NT2/D1 (cell line): ENCODE results near the gene FBXW10.
"Not testable (repeated sequence)": the region's sequence is repeated elsewhere in the genome, so short reads cannot be mapped to it uniquely, and the experiment has no call there.

Experiments
- SUZ12 ChIP-seq: IDR thresholded peaks from 2 replicates; pipeline ENCODE4 v1.6.1; 2011; ENCODE audit not compliant: insufficient read length, insufficient read depth; ENCODE audit errors: extremely low read depth
- YY1 ChIP-seq: IDR thresholded peaks from 2 replicates; pipeline ENCODE4 v1.6.1; 2011; ENCODE audit not compliant: insufficient read length, insufficient read depth
- ZNF274 ChIP-seq: IDR thresholded peaks from 2 replicates; pipeline ENCODE4 v1.6.1; 2011; ENCODE audit warnings: mild to moderate bottlenecking, low read depth, low read length

- TF ChIP-seq YY1, ZNF274, SUZ12: not testable (repeated sequence)
Observed at GRCh38 chr17:18757368-18758044, 13.7 kb downstream of the FBXW10 start.
